ENCODE measurements around the gene HBS1L. TPM values are rescaled to one million over a fixed set of nuclear protein-coding genes. Genes with fewer than 3 reads are reported as not detected.

Gene HBS1L
- total RNA-seq, 1 experiment from 2014 or later: 97.0 TPM

- intact Hi-C loops (cut with micrococcal nuclease): no loop called here
- no peaks in the 10 kb centered on the region for H3K27me3 Mint-ChIP-seq (ENCODE audit: insufficient read depth, unreplicated experiment)
- ChIA-PET POLR2A (interaction anchor here (1.2 to 1.4 kb wide), 2 partner anchors 10 to 17 kb away, joined by 3 to 4 read pairs; no protein-coding TSS in a partner anchor), CTCF (interaction anchor here (0.6 to 1.0 kb wide), 5 partner anchors 10 to 1742 kb away, joined by 3 to 4 read pairs (median 3); no protein-coding TSS in a partner anchor)
- H3K4me1 Mint-ChIP-seq (ENCODE audit: insufficient read depth, unreplicated experiment): no peaks in the 10 kb centered on the region
- H3K27ac Mint-ChIP-seq (ENCODE audit: low read depth, unreplicated experiment): no peak overlapping the region
- H3K4me3 Mint-ChIP-seq (ENCODE audit: unreplicated experiment): no peak overlapping the region
- TF ChIP-seq CTCF (IDR thresholded peaks at IDR 0.05; ENCODE audit: unreplicated experiment): no peak
- H3K36me3 Mint-ChIP-seq (ENCODE audit: insufficient read depth, unreplicated experiment): peaks cover 39% of the 10 kb centered on the region
- no peaks in the 10 kb centered on the region for H3K9me3 Mint-ChIP-seq (ENCODE audit: unreplicated experiment)
- no TSS peak for BruUV-seq (replicated peaks)
- no peak for DNase-seq (ENCODE audit: unreplicated experiment)
These were observed 86.9 kb downstream of the HBS1L start for GRCh38 chr6:134967711-134968110.

- Mint-ChIP-seq H3K27ac (ENCODE audit: low read depth, unreplicated experiment) (no peak overlapping the region), H3K4me1 (ENCODE audit: insufficient read depth, unreplicated experiment) (no peaks in the 10 kb centered on the region), H3K4me3 (ENCODE audit: unreplicated experiment) (no peak overlapping the region), H3K27me3 (ENCODE audit: insufficient read depth, unreplicated experiment) (no peaks in the 10 kb centered on the region), H3K9me3 (ENCODE audit: unreplicated experiment) (no peaks in the 10 kb centered on the region), H3K36me3 (ENCODE audit: insufficient read depth, unreplicated experiment) (peaks cover 44% of the 10 kb centered on the region)
- ChIA-PET POLR2A (interaction anchor here (0.6 to 1.1 kb wide), 3 partner anchors 9 to 482 kb away, joined by 3 read pairs; no protein-coding TSS in a partner anchor), CTCF (interaction anchor here (0.6 to 1.2 kb wide), 5 partner anchors 13 to 1191 kb away, joined by 3 to 4 read pairs (median 3); no protein-coding TSS in a partner anchor)
- TF ChIP-seq CTCF (IDR thresholded peaks at IDR 0.05; ENCODE audit: unreplicated experiment): no peak
- intact Hi-C loops (cut with micrococcal nuclease): no loop called here
- no peak for DNase-seq (ENCODE audit: unreplicated experiment)
- TSS peak; percentile 83 for BruUV-seq (replicated peaks)
These were observed 90.0 kb downstream of the HBS1L start for GRCh38 chr6:134964451-134965203.

GRCh38 chr6:134962421-134962820 lies 92.2 kb downstream of the HBS1L start:
- Mint-ChIP-seq H3K4me1 (ENCODE audit: insufficient read depth, unreplicated experiment) (no peaks in the 10 kb centered on the region), H3K4me3 (ENCODE audit: unreplicated experiment) (no peak overlapping the region), H3K36me3 (ENCODE audit: insufficient read depth, unreplicated experiment) (peaks cover 44% of the 10 kb centered on the region), H3K27me3 (ENCODE audit: insufficient read depth, unreplicated experiment) (no peaks in the 10 kb centered on the region), H3K27ac (ENCODE audit: low read depth, unreplicated experiment) (no peak overlapping the region), H3K9me3 (ENCODE audit: unreplicated experiment) (no peaks in the 10 kb centered on the region)
- TF ChIP-seq CTCF (IDR thresholded peaks at IDR 0.05; ENCODE audit: unreplicated experiment): no peak
- ChIA-PET POLR2A (no interaction called here), CTCF (no interaction called here)
- BruUV-seq (replicated peaks): no TSS peak
- no peak for DNase-seq (ENCODE audit: unreplicated experiment)
- intact Hi-C loops (cut with micrococcal nuclease): no loop called here

- no peaks in the 10 kb centered on the region for H3K4me1 Mint-ChIP-seq (ENCODE audit: insufficient read depth, unreplicated experiment)
- no peak overlapping the region for H3K4me3 Mint-ChIP-seq (ENCODE audit: unreplicated experiment)
- H3K27ac Mint-ChIP-seq (ENCODE audit: low read depth, unreplicated experiment): no peak overlapping the region
- no peak for TF ChIP-seq CTCF (IDR thresholded peaks at IDR 0.05; ENCODE audit: unreplicated experiment)
- H3K27me3 Mint-ChIP-seq (ENCODE audit: insufficient read depth, unreplicated experiment): no peaks in the 10 kb centered on the region
- no peaks in the 10 kb centered on the region for H3K9me3 Mint-ChIP-seq (ENCODE audit: unreplicated experiment)
- intact Hi-C loops (cut with micrococcal nuclease): no loop called here
- peaks cover 44% of the 10 kb centered on the region for H3K36me3 Mint-ChIP-seq (ENCODE audit: insufficient read depth, unreplicated experiment)
- no TSS peak for BruUV-seq (replicated peaks)
- POLR2A ChIA-PET: no interaction called here
- CTCF ChIA-PET: no interaction called here
- no peak for DNase-seq (ENCODE audit: unreplicated experiment)
These were observed 93.3 kb downstream of the HBS1L start for GRCh38 chr6:134961366-134961765.
